GM23338 (cell line): Measurements from ENCODE around the gene AOAH. TPM values are rescaled to one million over a fixed set of nuclear protein-coding genes. Genes with fewer than 3 reads are reported as not detected.

Experiments used
- ATAC-seq: fragments of 200-7000 bp; cut with Tn5 transposase; 3 replicates; pipeline ENCODE4 v1.9.1; 2020
- DNase-seq: peaks from one replicate; pipeline ENCODE4 v3.0.0-alpha.2; 2015; ENCODE audit warnings: low spot score
- H2AFZ ChIP-seq: fragments of 200-600 bp; sonication (generic); 2 replicates; pipeline ENCODE4 v1.8.0; 2016; ENCODE audit warnings: antibody characterized with exemption, mild to moderate bottlenecking, moderate library complexity
- H3F3A ChIP-seq: fragments of 200-600 bp; sonication (generic); replicated peaks from 2 replicates; pipeline ENCODE4 v1.8.0; 2017; ENCODE audit warnings: antibody characterized with exemption, mixed run types, low read depth
- H3K27ac ChIP-seq: fragments of 200-600 bp; sonication (generic); 2 replicates; pipeline ENCODE4 v1.6.1; 2016; ENCODE audit warnings: low read depth
- H3K27me3 ChIP-seq: fragments of 200-600 bp; sonication (generic); 2 replicates; pipeline ENCODE4 v1.8.0; 2016; ENCODE audit warnings: mild to moderate bottlenecking, mixed run types, moderate library complexity; ENCODE audit not compliant: insufficient read depth
- H3K36me3 ChIP-seq: fragments of 200-600 bp; sonication (generic); 2 replicates; pipeline ENCODE4 v1.8.0; 2016; ENCODE audit warnings: mild to moderate bottlenecking; ENCODE audit not compliant: insufficient read depth
- H3K4me1 ChIP-seq: fragments of 200-600 bp; sonication (generic); 2 replicates; pipeline ENCODE4 v1.8.0; 2016; ENCODE audit warnings: mild to moderate bottlenecking, moderate library complexity; ENCODE audit not compliant: insufficient read depth
- H3K4me2 ChIP-seq: fragments of 200-600 bp; sonication (generic); 2 replicates; pipeline ENCODE4 v1.7.1; 2017; ENCODE audit warnings: mixed run types
- H3K4me3 ChIP-seq: fragments of 200-600 bp; sonication (generic); 2 replicates; pipeline ENCODE4 v1.6.1; 2016; ENCODE audit warnings: mixed run types
- H3K79me2 ChIP-seq: fragments of 200-600 bp; sonication (generic); replicated peaks from 2 replicates; pipeline ENCODE4 v1.8.0; 2017; ENCODE audit warnings: mild to moderate bottlenecking; ENCODE audit not compliant: insufficient read depth
- H3K9me2 ChIP-seq: fragments of 200-600 bp; sonication (generic); 2 replicates; pipeline ENCODE4 v1.8.0; 2017; ENCODE audit not compliant: insufficient read depth
- H4K20me1 ChIP-seq: fragments of 200-600 bp; sonication (generic); replicated peaks from 2 replicates; pipeline ENCODE4 v1.8.0; 2017; ENCODE audit warnings: mild to moderate bottlenecking; ENCODE audit not compliant: insufficient read depth
- H3K27ac Mint-ChIP-seq: 2 replicates; pipeline ENCODE4 v1.8.0; 2020; ENCODE audit warnings: inconsistent platforms, mild to moderate bottlenecking, moderate library complexity, mixed read lengths
- H3K27me3 Mint-ChIP-seq: 3 replicates; pipeline ENCODE4 v1.8.0; 2022; ENCODE audit warnings: low read depth, mild to moderate bottlenecking, moderate library complexity, mixed read lengths, inconsistent platforms; ENCODE audit not compliant: insufficient read depth, poor library complexity
- H3K36me3 Mint-ChIP-seq: 3 replicates; pipeline ENCODE4 v1.8.0; 2021; ENCODE audit warnings: low read depth, mild to moderate bottlenecking, inconsistent platforms, moderate library complexity, mixed read lengths
- H3K4me1 Mint-ChIP-seq: 3 replicates; pipeline ENCODE4 v1.8.0; 2020; ENCODE audit warnings: mild to moderate bottlenecking, inconsistent platforms, mixed read lengths
- H3K4me3 Mint-ChIP-seq: 3 replicates; pipeline ENCODE4 v1.8.0; 2021; ENCODE audit warnings: moderate library complexity, mild to moderate bottlenecking, inconsistent platforms, mixed read lengths
- H3K9me3 Mint-ChIP-seq: 3 replicates; pipeline ENCODE4 v1.8.0; 2020; ENCODE audit warnings: moderate library complexity, mild to moderate bottlenecking, inconsistent platforms, mixed read lengths
- CREB1 ChIP-seq: fragments of 250-450 bp; sonication (Bioruptor Pico); IDR thresholded peaks from 2 replicates; pipeline ENCODE4 v1.5.0; 2020; ENCODE audit warnings: low read depth, mild to moderate bottlenecking, moderate library complexity
- CTCF ChIP-seq, 2 experiments: fragments of 200-600 bp in 1 of 2; sonication (generic) in 1 of 2; conservative IDR thresholded peaks; 2 replicates each; pipeline versions ENCODE4 v1.5.1 to v1.6.1; 2016 to 2017; ENCODE audit warnings: antibody characterized with exemption in 2 of 2, low read depth in 2 of 2, mild to moderate bottlenecking in 2 of 2, moderate library complexity in 1 of 2
- ETS1 ChIP-seq: IDR thresholded peaks from 2 replicates; pipeline ENCODE4 v1.6.1; 2016; ENCODE audit warnings: antibody characterized with exemption
- EZH2 ChIP-seq: fragments of 200-600 bp; sonication (generic); IDR thresholded peaks from one replicate; pipeline ENCODE4 v1.8.0; 2017; ENCODE audit warnings: antibody characterized with exemption, mild to moderate bottlenecking, low read depth; ENCODE audit not compliant: unreplicated experiment
- EZH2phosphoT487 ChIP-seq: fragments of 200-600 bp; sonication (generic); IDR thresholded peaks from one replicate; pipeline ENCODE4 v1.8.1; 2018; ENCODE audit warnings: antibody characterized with exemption; ENCODE audit not compliant: unreplicated experiment
- JUNB ChIP-seq: IDR thresholded peaks from one replicate; pipeline ENCODE4 v1.6.1; 2016; ENCODE audit warnings: antibody characterized with exemption; ENCODE audit not compliant: unreplicated experiment
- NANOG ChIP-seq: IDR thresholded peaks from 2 replicates; pipeline ENCODE4 v1.6.1; 2016; ENCODE audit warnings: antibody characterized with exemption, borderline replicate concordance
- POLR2AphosphoS5 ChIP-seq: IDR thresholded peaks from 2 replicates; pipeline ENCODE4 v1.6.1; 2016; ENCODE audit warnings: antibody characterized with exemption, low read depth
- REST ChIP-seq: IDR thresholded peaks from one replicate; pipeline ENCODE4 v1.6.1; 2018; ENCODE audit warnings: antibody characterized with exemption; ENCODE audit not compliant: unreplicated experiment
- STAT1 ChIP-seq: IDR thresholded peaks from one replicate; pipeline ENCODE4 v1.6.1; 2016; ENCODE audit warnings: antibody characterized with exemption; ENCODE audit not compliant: unreplicated experiment
- ZNF114 ChIP-seq: fragments of 250-450 bp; sonication (Bioruptor Pico); IDR thresholded peaks from 2 replicates; pipeline ENCODE4 v1.5.0; 2020; ENCODE audit warnings: mild to moderate bottlenecking, moderate library complexity
- ZNF331 ChIP-seq: fragments of 250-450 bp; sonication (Bioruptor Pico); IDR thresholded peaks from 2 replicates; pipeline ENCODE4 v1.5.0; 2020; ENCODE audit warnings: low read depth, mild to moderate bottlenecking, moderate library complexity
- polyA plus RNA-seq: library from polyadenylated mRNA; unstranded; fragments of >200 nt; fragmentation: Nextera tagmentation; extraction: Ambion mirVana; gene quantifications from 2 replicates; pipeline ENCODE4 v1.2.1, GENCODE V29; 2016
- total RNA-seq: library from RNA; depleted of rRNA; stranded (reverse); fragments of >200 nt; shearing (Covaris generic); gene quantifications from 2 replicates; pipeline ENCODE4 v1.2.3, GENCODE V29; 2014
- TF ChIP-seq, protein P1 (sequence below): fragments of 250-450 bp; sonication (Bioruptor Pico); IDR thresholded peaks from 2 replicates; pipeline ENCODE4 v1.5.0; 2020; ENCODE audit warnings: mild to moderate bottlenecking, moderate library complexity

The AOAH gene
- total and polyA plus RNA-seq, 2 experiments from 2014 or later = not detected

GRCh38 chr7:36651404-36651803, 72.9 kb downstream of the AOAH start:
- no peak for DNase-seq
- no peak for TF ChIP-seq JUNB
- TF ChIP-seq ZNF331 (CRISPR knock-in tag) = no peak
- no peak for TF ChIP-seq STAT1
- TF ChIP-seq, protein P1, sequence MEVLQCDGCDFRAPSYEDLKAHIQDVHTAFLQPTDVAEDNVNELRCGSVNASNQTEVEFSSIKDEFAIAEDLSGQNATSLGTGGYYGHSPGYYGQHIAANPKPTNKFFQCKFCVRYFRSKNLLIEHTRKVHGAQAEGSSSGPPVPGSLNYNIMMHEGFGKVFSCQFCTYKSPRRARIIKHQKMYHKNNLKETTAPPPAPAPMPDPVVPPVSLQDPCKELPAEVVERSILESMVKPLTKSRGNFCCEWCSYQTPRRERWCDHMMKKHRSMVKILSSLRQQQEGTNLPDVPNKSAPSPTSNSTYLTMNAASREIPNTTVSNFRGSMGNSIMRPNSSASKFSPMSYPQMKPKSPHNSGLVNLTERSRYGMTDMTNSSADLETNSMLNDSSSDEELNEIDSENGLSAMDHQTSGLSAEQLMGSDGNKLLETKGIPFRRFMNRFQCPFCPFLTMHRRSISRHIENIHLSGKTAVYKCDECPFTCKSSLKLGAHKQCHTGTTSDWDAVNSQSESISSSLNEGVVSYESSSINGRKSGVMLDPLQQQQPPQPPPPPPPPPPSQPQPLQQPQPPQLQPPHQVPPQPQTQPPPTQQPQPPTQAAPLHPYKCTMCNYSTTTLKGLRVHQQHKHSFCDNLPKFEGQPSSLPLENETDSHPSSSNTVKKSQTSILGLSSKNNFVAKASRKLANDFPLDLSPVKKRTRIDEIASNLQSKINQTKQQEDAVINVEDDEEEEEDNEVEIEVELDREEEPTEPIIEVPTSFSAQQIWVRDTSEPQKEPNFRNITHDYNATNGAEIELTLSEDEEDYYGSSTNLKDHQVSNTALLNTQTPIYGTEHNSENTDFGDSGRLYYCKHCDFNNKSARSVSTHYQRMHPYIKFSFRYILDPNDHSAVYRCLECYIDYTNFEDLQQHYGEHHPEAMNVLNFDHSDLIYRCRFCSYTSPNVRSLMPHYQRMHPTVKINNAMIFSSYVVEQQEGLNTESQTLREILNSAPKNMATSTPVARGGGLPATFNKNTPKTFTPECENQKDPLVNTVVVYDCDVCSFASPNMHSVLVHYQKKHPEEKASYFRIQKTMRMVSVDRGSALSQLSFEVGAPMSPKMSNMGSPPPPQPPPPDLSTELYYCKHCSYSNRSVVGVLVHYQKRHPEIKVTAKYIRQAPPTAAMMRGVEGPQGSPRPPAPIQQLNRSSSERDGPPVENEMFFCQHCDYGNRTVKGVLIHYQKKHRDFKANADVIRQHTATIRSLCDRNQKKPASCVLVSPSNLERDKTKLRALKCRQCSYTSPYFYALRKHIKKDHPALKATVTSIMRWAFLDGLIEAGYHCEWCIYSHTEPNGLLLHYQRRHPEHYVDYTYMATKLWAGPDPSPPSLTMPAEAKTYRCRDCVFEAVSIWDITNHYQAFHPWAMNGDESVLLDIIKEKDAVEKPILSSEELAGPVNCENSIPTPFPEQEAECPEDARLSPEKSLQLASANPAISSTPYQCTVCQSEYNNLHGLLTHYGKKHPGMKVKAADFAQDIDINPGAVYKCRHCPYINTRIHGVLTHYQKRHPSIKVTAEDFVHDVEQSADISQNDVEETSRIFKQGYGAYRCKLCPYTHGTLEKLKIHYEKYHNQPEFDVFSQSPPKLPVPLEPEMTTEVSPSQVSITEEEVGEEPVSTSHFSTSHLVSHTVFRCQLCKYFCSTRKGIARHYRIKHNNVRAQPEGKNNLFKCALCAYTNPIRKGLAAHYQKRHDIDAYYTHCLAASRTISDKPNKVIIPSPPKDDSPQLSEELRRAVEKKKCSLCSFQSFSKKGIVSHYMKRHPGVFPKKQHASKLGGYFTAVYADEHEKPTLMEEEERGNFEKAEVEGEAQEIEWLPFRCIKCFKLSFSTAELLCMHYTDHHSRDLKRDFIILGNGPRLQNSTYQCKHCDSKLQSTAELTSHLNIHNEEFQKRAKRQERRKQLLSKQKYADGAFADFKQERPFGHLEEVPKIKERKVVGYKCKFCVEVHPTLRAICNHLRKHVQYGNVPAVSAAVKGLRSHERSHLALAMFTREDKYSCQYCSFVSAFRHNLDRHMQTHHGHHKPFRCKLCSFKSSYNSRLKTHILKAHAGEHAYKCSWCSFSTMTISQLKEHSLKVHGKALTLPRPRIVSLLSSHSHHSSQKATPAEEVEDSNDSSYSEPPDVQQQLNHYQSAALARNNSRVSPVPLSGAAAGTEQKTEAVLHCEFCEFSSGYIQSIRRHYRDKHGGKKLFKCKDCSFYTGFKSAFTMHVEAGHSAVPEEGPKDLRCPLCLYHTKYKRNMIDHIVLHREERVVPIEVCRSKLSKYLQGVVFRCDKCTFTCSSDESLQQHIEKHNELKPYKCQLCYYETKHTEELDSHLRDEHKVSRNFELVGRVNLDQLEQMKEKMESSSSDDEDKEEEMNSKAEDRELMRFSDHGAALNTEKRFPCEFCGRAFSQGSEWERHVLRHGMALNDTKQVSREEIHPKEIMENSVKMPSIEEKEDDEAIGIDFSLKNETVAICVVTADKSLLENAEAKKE = no peak
- TF ChIP-seq REST = no peak
- TF ChIP-seq EZH2 = no peak
- TF ChIP-seq ETS1 = no peak
- TF ChIP-seq POLR2AphosphoS5 = no peak
- TF ChIP-seq NANOG = no peak
- no peak for TF ChIP-seq CTCF (conservative IDR thresholded peaks at IDR 0.05; ENCODE audit: low read depth in 2 of 2)
- TF ChIP-seq EZH2phosphoT487 = no peak
- TF ChIP-seq CREB1 (CRISPR knock-in tag) = no peak
- no peak for TF ChIP-seq ZNF114 (CRISPR knock-in tag)
- Histone ChIP-seq H3K9me2 (no peaks in the 10 kb centered on the region), H3K79me2 (no peaks in the 10 kb centered on the region), H3K27ac (no peak overlapping the region), H4K20me1 (no peaks in the 10 kb centered on the region), H3K27me3 (no peaks in the 10 kb centered on the region), H3F3A (no peaks in the 10 kb centered on the region), H3K4me3 (no peak overlapping the region), H3K4me1 (peaks cover 27% of the 10 kb centered on the region), H3K4me2 (no peak overlapping the region), H3K36me3 (no peaks in the 10 kb centered on the region), H2AFZ (no peak overlapping the region)
- Mint-ChIP-seq H3K9me3 (no peaks in the 10 kb centered on the region), H3K4me1 (peaks cover 35% of the 10 kb centered on the region), H3K36me3 (no peaks in the 10 kb centered on the region), H3K4me3 (no peak overlapping the region), H3K27ac (no peak overlapping the region), H3K27me3 (peaks cover 7% of the 10 kb centered on the region)
- ATAC-seq = no peak
